CD4-positive, alpha-beta T cell treated with Interleukin-4 for 4 hours (primary cell): ENCODE results near the gene LRSAM1.

Experiments used
- DNase-seq: peaks from one replicate; pipeline ENCODE4 v3.0.0-alpha.2; 2020

The LRSAM1 gene

GRCh38 chr9:127500862-127501261, 49.6 kb downstream of the LRSAM1 start:
- no peak for DNase-seq

- DNase-seq: no peak
Measured at GRCh38 chr9:127501821-127502343, 50.6 kb downstream of the LRSAM1 start.

- no peak for DNase-seq
Measured at GRCh38 chr9:127502706-127503378, 51.5 kb downstream of the LRSAM1 start.

DNA sequence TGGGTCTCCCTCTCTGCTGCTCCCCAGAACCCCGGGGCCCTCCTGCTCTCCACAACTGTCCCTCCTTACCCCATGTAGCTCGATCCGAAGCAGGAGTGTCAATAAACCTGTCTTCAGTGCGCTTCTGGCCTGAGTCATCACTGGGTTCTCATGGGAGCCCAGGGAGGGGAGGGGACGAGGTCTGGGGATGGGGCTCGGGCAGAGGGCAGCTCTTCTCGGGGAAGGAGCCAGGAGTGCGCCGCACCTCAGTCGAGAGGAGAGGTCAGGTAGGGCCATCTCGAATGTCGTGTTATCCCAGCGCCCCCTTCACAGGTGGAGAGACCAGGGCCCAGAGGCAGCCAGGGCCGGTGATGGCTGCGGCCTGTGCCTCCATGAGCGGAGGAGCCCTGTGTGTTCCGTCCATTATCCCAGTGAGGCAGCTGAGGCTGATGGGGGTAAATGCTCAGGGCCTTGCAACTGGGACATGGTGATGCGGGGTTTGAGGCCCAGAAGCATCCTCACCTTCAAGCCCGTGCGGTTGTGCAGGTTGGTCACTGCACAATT, 52.1 kb downstream of the LRSAM1 start:
- no peak for DNase-seq

DNA sequence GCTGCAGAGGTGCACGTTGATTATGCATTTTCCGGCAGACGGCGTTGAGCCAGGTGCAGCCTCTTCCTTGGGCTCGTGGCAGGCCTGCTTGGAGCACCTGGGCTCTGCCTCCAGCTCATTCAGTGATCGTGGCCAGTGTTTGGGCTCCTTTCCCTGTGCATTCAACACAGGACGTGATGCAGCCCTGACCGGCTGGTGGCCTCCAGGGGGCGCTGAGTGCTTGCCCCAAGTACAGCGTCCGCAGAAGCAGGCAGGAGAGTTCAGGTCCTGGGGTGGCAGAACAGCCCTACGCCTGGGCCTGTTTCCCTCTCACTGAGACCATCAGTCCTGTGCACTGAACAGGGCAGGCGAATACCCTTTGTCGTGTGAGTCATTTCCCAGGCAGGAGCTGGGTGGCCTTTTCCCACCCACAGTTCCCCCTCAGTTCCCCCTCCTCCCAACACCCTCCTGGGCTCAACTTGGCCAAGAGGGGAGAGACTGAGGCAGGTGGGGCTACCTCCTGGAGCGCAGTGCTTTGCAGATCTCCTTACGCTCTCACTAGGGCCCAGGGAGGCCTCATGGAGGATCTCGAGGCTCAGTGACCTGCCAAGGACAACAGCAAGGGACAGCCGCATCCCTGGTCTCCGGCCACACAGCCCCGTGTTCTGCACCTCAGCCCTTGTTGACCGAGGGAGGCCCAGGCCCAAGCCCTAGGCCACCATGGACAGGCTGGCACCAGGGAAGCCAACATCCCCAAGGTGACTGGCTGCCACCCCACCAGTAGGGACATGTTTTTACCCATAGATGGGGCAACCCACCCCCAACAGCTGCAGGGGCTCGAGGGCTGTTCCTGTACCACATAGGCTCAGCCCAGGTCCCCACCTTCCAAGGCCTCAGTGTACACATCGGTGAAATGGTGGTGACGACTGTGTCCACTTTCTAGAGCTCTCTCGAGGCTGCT, 52.9 kb downstream of the LRSAM1 start:
- peak; percentile 75 for DNase-seq

DNA sequence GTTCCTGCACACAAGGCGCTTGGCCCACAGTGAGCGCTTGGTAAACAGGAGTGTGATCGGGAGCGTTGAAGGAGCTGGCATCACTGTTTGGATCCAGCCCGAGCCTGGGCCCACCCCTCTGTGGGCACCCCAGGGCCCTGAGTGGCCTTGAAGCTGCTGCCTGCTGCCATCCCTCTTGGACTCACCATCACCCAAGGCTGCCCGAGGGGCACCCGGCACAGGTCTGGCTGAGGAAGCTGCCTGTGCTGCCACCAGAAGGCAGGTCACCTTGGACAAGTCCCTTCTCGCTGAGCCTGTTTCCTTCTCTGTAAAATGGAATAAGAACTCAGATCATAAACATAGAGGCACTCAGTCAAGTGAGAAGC, 53.6 kb downstream of the LRSAM1 start:
- no peak for DNase-seq

DNA sequence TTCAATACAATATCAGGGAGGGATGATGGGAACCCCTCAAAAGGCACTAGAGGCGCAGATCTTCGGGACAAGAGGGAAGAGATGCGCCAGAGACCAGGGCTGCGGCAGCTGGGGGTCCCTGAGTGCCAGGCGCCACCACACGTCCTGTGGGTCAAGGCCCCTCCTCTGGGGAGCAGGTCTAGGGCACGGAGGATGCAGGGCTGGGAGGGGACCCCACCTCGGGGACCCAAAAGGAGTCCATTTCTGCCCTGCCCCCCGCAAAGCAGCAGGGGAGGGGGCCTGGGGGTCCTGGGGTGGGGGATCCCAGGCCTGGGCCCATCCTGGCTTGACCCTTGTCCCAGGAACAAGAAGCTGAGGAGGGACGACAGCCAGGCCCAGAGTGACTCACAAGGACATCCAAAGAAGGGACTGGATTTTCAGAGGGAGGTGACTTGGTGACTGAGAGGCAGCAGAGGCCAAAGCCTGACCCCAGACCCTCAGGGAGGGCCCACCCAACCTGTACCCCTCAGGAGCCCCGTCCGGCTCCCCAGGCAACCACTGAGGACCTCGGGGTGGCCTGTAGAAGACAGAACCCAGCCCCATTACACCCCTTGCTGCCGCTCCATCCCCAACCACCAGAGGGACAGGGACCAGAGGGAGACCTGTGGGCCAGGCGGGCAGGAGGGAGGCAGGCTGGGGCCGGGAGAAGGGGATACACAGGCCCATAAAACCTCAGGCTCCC, 54.2 kb downstream of the LRSAM1 start:
- DNase-seq: no peak

GRCh38 chr9:127506117-127506813, 55.0 kb downstream of the LRSAM1 start:
- no peak for DNase-seq

GRCh38 chr9:127506814-127507750, 55.8 kb downstream of the LRSAM1 start:
- DNase-seq: no peak

DNA sequence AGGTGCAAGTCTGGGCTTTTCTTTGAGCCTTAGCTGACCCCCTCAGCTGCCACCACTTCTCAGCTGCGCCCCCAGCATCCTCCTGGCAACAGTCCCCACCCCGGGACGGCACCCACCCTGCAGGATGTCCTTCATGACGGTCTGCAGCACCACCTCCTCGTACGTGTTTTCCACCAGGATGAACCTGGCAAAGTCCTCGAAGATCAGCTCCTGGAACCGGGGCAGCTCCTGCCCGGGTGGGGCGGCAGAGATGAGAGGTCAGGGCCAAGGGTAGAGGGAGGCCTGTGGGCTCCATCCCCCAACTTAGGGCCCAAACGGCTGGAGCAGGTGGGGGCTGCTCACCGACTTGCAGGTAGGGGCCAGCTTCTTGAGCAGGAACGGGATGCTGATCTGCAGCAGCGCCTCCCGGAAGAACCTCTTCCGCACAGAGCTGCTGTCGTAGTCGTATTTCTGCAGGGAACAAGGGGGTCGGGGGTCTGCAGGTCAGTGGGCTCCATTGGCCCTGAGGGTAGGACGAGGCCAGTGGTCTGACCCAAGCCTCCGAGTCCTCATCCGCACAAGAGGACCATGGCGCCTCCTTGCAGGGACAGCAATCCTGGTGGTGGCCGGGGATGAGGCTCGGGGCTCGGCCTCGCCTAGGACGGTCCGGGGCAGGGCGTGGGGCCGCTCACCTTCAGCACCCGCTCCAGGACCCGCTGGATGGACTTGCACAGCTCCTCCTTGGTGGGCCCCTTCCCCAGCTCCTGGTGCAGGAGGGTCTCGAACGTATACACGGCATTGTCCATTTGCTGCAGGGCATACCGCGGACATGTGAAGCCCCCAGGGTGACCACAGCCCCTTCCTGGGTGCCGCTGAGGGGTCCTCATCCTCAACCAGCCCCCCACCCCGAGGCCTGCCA, 56.7 kb downstream of the LRSAM1 start:
- no peak for DNase-seq

DNA sequence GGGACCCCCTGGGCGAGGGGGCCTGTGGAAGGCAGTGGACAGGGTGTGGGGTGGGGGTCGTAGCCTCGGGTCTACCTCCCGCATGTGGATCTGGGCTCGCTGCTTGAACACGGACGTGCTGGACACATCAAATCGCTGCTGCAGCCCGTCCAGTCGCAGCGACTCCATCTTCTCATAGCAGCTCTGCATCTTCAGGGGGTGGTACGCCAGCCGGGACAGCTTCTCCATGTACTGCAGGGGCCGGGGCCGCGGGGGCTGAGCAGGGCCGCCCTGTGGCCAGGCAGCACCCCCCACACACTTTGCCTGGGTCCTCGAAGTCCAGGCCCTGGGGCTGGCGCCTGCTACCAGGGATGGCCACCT, 57.6 kb downstream of the LRSAM1 start:
- DNase-seq: no peak

DNA sequence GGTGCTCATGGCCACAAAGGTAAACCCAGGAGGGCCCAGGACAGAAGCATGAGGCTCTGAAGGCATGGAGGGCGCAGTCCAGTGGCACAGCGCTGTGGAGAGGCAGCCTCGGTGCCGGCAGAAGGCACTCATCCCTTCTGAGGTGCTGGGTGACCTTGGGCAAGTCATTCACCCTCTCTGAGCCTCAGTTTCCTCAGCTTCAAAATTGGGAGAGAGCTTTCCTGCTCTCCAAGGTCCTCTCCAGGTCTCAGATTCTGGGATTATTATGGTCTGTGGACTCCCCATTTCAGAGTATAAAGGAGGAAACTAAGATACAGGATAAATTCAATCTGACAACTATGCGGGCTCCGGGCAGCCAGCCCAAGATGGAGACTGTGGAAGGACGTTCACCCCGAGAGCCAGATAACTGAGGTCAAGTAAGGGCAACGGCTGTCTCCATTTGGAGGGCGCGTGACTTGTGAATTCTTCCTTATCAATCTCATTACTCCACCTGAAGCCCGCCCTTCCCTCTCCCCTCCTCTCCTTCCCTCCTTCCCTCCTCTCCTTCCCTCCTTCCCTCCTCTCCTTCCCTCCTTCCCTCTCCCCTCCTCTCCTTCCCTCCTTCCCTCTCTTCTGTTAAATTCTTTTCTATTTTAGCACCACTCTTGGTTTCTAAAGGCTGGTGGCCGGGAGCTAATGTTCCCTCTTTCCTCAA, 58.1 kb downstream of the LRSAM1 start:
- DNase-seq: no peak

DNA sequence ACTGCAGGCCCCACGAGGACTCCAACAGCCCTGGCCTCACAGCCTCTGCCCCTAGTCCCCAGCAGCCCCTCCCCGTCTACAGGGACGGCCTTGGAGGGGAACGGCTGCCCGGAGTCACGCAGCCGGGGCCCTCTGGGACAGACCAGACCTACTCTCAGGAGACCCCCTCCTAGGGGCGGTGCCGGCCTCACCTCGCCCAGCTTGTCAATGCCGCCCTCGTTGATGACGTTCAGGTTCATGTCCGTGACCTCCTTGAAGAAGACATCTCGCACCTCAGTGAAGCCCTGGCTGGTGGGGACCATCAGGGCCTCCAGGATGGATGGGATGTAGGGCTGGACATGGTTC, 58.6 kb downstream of the LRSAM1 start:
- no peak for DNase-seq

DNA sequence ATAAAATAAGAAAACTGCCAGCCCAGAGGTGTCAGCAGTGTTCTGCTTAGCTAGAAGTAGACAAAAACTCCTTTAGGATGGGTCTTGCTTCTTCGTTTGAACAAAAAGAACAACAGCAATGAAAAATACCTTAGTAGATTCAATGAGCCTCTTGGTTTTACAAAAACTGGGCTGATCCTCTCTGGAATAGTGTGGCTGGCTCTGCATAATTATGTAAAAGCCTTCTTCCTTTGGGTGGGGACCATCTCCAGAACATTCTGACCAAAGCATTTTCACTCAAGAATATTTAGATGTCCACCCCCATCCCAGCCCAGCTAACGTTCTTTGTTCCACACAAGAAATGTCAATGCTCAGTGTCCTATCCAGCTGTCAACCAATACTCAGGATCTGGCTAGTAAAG, 63.2 kb downstream of the LRSAM1 start:
- DNase-seq: no peak

- no peak for DNase-seq
Measured at GRCh38 chr9:127516835-127517607, 65.7 kb downstream of the LRSAM1 start.

DNA sequence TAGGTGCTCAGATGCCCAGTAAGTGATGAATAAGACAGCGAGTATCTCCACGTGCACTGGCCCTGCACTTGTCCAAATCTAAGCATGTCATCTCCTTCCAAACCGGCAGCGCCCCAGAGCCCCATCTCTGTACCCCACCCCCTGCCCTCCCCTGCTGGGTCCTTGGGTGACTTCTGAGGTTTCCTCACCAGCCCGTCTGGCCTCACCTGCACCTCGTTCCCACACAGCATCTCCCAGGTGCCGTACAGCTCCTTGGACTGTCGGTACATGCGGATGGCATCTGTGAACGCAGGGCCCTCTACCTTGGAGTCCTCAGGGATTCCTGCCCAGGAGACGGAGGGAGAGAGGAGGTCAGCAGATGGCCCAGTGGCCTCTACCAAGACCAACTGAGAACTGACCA, 66.3 kb downstream of the LRSAM1 start:
- no peak for DNase-seq

GRCh38 chr9:127518091-127518856, 67.0 kb downstream of the LRSAM1 start:
- DNase-seq: no peak
